Activated CD4-positive, alpha-beta T cell treated with anti-CD3 and anti-CD28 coated beads, Interleukin-2, amount 50 U/mL, for 1 hour (primary cell): ENCODE results near the gene SPACA6.

Experiments
- DNase-seq: peaks from one replicate; pipeline ENCODE4 v3.0.0-alpha.2; 2020

The SPACA6 gene

DNA sequence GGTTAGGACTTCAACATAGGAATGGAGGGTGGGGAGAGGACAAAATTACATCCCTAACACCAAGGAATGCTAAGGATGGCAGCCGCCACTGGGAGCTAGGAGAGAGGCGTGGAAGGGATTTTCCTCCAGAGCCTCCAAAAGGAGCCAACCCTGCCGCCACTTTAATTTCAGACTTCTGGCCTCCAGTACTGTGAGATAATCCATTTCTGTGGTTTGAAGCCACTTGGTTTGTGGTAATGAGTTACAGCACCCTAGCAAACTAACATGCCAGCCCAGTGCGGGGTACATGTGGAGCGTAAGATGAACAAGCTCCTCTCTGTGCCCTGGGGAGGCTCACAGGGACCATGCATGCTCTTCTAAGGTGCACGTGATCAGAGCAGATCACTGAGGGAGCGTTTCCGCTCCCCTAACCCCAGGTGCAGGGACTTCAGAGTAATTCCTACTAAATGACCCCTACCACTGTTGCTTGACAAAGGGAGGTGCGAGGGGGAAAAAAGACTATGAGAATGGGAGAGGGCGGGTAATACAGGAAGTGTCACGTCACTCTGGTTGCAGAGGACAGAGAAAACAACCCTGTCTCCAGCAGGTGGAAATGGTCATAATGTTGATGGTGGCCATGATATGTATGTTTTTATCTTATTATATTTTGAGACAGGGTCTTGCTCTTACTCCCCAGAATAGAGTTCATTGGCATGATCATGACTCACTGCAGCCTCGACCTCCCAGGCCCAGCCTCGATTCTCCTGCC lies 46.5 kb downstream of the SPACA6 start:
- DNase-seq, result no peak

- no peak for DNase-seq
Observed at GRCh38 chr19:51740356-51740755, 47.2 kb downstream of the SPACA6 start.

DNA sequence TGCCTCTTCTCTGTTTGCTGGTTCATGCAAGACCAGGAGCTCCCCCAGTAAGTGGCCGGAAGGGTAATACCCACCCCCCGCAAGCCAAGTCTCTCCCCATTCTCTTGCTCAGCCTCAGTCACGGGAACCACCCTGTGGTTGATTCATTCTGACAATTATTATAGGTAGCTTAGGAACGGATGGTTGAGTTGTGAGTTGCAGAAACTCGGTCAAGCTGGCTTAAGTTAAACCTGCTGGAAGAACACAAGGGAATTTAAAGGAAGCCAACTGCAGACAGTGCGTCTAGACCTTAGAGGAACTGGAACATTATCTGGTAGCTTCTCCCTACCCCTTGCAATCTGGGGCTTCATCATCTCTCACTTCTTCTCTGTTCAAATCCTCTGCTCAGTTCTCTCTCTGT lies 49.7 kb downstream of the SPACA6 start:
- DNase-seq, result no peak

DNA sequence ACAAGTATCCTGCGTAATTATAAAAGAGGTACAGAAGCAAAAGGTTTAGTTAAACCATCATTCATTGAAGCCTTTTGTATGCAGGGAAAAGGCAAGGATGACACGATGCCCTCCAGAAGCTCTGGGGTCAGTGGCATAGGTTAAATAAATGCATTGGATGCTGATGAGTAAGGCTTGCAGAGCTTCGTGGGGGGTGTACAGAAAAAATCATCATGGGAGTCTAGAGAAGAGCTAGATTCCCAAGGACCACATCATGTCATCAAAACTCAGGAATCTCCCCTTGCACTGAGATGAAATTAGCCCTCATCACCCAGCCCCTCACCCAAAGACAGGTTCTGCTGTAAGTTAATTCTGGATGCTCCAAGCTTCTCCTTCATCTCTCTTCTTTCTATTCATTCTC lies 50.3 kb downstream of the SPACA6 start:
- no peak for DNase-seq

- no peak for DNase-seq
Observed at GRCh38 chr19:51746731-51747130, 53.6 kb downstream of the SPACA6 start.

DNA sequence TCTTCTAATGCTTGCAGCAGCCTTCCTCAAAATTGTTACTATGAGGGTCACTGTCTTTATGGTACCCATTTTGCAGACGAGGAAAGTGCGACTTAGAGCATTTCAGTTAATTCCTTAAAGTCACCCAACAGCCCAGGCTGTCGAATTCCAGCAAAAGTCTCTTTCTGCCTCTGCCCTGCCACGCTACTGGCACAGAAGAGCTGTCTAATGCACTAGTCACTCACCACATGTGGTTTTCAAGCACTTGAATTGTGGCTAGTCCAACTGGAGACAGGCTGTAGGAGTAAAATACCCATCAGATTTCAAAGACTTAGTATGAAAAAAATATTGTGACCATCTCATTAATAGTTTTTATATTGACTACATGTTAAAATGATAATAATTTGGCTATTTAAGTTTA lies 56.8 kb downstream of the SPACA6 start:
- no peak for DNase-seq

DNA sequence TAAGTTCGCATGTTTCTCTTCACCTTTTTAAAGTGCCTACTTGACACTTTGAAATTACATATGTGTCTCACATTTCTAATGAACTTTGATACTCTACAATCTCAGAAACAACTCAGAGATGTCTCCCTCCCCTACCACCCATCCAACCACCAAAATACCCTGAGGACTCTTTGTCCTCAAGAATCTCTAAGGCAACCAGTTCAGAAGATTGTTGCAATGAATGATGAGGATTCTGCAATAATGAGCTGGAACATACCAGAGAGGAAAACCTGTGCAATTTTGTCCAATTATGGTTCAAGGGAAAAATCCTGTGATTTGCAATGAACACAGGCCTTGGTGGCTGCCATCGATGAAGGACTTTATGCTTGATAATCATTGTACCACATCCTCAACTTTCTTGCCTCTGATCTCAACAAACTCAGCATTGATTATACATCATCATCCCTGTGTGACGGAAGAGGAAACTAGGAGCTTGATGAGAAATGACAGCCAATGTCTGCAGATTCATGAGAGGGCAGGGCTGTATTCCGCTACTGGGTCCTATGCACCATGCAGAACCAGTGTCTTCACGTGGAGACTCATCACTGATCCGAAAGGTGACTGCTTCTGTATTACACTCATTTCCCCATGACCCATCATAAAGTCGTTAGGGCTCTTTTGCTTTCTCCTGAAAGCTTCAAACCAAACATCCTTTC lies 57.4 kb downstream of the SPACA6 start:
- DNase-seq, result no peak

DNA sequence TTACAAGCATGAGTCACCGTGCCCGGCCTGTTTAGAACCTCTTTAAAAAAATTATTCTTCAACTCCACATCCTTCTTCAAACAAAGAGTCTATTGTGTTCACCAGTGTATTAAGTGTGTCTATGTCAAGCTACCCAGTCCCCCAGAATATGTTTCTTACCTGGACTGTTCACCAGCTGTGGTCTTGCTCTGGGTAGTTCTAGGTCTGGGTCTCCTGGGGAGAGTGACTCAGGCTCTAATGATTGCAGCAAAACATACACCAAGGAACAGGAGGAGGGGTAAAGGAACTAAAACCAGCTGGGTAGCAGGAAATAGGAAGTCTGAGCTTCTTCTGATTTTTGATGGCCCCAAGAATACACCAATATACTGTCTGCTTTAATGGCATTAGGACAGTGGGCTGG lies 58.5 kb downstream of the SPACA6 start, which contains the start of gene FPR1:
FPR1 (minus strand) TSS at position 224 of the 400 bp plus-strand sequence. CDS start 4,884 bp downstream, outside the sequence.
- DNase-seq, result no peak

DNA sequence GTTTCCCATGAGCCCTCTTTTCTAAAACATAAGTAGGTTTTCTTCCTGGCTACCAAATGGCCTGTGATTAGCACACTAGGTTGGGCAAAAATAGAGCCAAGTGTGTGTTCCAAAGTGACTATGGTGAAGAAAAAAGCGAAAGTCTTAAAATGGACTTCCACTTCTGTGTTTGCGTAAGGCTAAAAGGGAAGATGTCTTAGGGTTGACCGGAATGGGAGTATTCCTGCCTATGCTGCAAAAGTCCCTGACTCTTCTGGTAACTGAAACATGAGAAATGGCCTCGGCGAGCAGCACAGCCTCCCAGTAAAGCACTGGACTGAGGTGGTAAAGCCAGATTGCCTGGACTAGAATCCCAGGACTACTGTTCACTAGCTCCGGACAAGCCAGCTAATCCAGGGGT lies 61.0 kb downstream of the SPACA6 start:
- no peak for DNase-seq

GRCh38 chr19:51754770-51755169 lies 61.6 kb downstream of the SPACA6 start:
- DNase-seq, result no peak
